NOMO-1 treated with dmso at 0.1 percent for 144 hours (cell line): ENCODE data around the gene NLK.
"Not testable (repeated sequence)": the region's sequence is repeated elsewhere in the genome, so short reads cannot be mapped to it uniquely, and the experiment has no call there.

ENCODE experiments used
- DNase-seq: peaks from one replicate; lab custom pipeline; 2025; ENCODE audit not compliant: unreplicated experiment; lab: John Stamatoyannopoulos, UW

NLK gene

GRCh38 chr17:28145348-28145747 is 102.9 kb downstream of the NLK start:
- DNase-seq, result no peak

GRCh38 chr17:28147017-28147416 is 104.5 kb downstream of the NLK start:
- DNase-seq, result no peak

- DNase-seq, result no peak
Observed at GRCh38 chr17:28151001-28151400, 108.5 kb downstream of the NLK start.

- DNase-seq, result no peak
Observed at GRCh38 chr17:28154214-28154613, 111.7 kb downstream of the NLK start.

DNA sequence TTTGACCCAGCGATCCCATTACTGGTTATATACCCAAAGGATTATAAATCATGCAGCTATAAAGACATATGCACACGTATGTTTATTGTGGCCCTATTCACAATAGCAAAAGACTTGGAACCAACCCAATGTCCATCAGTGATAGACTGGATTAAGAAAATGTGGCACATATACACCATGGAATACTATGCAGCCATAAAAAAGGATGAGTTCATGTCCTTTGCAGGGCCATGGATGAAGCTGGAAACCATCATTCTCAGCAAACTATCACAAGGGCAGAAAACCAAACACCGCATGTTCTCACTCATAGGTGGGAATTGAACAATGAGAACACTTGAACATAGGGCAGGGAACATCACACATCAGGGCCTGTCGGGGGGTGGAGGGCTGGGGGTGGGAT is 112.9 kb downstream of the NLK start:
- DNase-seq, result not testable (repeated sequence)

- DNase-seq, result no peak
Observed at GRCh38 chr17:28159004-28159403, 116.5 kb downstream of the NLK start.

DNA sequence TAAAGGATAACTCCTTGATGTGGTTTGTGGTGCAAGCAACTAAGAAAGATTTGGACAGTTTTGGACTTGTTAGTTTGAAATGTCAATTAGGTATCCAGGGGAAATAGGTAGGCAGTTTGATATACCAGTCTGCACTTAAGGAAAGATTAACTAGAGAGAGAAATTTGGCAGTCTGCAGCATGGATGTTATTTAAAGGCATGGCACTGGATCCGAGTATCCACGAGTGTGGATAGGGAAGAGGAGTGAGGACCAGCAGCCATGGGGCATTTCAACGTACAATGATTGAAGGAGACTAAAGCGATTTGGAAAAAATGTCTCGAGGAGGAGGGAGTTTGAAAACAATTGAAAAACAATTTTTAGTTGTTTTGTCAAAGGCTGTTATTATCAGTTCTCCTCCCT is 117.4 kb downstream of the NLK start:
- no peak for DNase-seq

DNA sequence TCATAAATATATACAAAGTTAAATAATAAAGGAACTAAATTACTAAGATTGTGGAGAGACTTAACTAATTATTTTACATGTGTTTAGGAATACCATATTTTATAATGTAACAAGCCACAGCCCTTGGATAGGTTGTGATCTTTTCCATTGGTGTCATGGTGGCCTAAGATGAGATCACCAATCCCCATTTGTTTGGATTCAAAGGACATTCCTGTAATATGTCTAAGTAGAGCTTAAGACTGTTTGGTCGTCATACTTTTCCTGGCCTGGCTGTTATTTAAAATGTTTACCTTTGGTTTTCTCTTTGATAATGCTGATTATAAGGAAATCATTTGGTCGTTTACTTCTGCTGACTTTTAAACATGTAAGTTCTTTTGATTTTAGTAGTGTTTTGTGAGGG is 118.1 kb downstream of the NLK start:
- no peak for DNase-seq

GRCh38 chr17:28161311-28161710 is 118.8 kb downstream of the NLK start:
- DNase-seq, result peak; percentile 9

- DNase-seq, result no peak
Observed at GRCh38 chr17:28166478-28166877, 124.0 kb downstream of the NLK start.

- no peak for DNase-seq
Observed at GRCh38 chr17:28169621-28170349, 127.3 kb downstream of the NLK start.

DNA sequence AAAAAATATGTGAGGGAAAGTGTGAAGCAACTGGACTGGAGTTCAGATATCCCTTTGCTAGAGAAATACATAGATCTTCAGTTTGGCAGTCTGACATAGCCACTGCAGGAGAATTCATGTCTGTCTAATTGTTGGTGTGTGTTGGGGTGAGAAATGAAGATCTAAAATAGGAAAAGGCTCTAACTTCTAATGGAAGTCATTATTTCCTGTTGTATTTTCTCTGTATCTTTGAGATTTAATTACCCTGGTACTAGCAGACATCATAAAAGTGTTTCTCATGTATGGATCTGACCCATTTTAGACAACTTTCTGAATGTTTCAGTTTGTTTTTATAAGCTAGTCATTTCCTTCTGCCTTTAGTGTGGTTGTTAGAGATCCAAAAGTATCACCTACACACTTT is 128.3 kb downstream of the NLK start:
- DNase-seq, result no peak

GRCh38 chr17:28173031-28173561 is 130.6 kb downstream of the NLK start:
- DNase-seq, result no peak

DNA sequence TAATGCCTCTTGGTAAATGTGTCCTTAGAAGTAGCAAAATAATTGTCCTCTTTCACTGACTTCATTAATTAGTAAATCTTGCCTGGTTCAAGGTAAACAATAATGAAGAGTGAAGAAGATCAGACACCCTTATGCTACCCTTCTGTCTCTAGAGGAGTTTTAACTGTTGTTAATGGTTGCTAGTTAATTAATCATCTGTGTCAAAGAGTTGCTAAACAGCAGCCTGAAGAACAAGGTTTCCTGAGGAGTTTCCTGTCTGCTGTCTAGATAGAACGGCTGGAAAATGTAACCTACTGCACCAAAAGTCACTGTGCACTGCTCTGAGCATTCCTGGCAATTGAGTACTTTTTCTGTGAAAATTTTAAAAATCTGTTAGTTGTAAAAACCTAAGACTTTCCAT is 131.3 kb downstream of the NLK start:
- DNase-seq, result no peak

DNA sequence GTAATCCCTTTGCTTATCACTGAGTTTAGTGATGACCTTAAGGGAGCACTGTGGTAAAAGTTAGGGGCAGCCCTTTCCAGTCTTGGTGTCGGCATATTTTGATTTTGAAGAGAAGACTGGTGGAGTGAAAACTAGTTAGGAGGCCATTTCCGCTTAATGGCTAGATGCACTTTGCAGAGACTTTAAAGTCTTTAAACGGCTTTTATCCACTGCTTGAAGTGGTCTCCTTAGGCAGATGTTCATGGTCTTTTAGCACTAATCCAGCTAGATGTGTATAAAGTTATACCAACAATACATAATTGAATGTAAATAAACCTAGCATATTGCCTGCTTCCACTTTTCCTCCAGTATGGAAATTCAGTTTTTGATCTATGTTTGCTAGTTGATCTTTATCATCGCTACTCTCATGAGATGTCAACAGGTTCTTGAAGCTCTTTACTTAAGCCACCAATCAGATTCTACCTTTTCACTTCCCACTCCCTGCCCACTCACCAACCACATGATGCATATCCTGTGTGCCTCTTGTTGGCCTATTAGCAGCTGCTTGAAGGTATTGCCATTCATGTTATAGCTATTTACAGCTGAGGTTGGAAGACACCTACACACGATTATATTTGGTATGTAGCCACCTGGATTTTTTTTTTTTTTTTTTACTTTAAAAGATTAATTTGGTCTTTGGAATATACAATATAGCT is 132.0 kb downstream of the NLK start:
- DNase-seq, result no peak

DNA sequence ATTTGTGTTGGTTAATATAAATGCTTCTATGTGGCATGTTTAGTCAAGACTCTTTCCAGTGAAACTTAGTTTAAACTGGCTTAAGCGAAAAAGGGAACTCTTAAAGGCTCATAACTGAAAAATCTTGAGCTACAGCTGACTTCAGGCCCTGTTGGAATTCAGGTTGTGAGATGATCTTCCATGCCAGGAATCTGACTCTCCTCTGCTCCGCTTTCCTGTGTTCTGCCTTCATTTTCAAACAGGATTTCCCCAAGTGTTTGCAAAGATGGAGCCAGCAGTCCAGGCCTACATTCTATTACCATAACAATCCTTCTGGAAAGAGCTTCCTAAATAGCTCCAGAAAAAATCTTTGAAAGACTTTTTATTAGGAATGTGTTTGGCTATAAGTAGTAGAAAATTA is 134.9 kb downstream of the NLK start:
- DNase-seq, result no peak

GRCh38 chr17:28178800-28179199 is 136.3 kb downstream of the NLK start:
- no peak for DNase-seq

DNA sequence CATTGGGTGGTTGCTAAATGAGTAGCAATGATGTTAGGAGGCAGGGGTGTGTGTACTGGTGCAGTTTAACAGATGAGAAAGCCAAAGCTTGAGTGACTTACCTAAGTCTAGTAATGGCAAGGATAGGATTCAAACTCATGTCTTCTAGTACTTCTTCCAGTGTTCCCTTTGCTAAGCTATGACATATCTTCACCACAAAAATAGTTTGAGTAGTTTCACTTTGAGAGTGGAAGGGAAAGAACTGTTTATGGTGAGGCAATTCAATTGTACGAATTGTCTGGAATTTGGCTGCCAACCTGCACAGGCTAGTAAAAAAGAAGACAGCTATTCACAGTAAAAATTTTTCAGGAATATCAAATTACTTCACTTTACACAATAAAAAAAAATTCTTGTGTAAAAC is 138.0 kb downstream of the NLK start:
- DNase-seq, result no peak

DNA sequence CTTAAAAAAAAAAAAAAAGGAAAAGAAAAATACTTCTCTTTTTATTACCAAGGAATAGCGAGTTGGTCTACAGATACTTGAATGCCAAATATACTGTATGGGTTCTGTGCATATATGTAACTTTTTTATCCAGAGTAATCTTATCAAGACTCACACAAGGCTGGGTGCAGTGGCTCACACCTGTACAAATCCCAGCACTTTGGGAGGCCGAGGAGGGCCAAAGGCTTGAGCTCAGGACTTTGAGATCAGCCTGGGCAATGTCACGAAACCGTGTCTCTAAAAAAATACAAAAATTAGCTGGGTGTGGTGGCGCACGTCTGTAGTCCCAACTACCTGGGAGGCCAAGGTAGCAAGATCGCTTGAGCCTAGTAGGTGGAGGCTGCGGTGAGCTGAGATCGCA is 139.1 kb downstream of the NLK start:
- no peak for DNase-seq

- no peak for DNase-seq
Observed at GRCh38 chr17:28182559-28182958, 140.1 kb downstream of the NLK start.

DNA sequence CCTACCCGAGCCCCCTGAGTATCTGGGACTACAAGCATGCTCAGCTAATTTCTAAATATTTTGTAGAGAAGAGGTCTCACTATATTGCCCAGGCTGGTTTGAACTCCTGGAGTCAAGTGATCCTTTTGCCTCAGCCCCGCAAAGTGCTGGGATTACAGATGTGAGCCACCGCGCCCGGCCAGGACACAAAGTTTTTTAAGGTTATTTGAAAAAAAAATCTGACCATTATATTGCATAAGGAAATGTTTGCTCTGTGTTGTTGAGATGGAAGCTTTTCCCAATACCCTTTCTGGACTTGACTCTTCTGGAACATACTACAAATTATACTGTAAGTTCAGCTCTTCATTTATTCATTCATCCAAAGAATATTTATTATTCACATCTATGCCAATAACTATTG is 143.2 kb downstream of the NLK start:
- DNase-seq, result no peak

GRCh38 chr17:28186472-28186871 is 144.0 kb downstream of the NLK start:
- not testable (repeated sequence) for DNase-seq

GRCh38 chr17:28187931-28188330 is 145.5 kb downstream of the NLK start:
- no peak for DNase-seq
